ENCODE results near the gene DHRS12.

DHRS12 gene

GRCh38 chr13:51803422-51804294 lies at the start of gene DHRS12:
Gene DHRS12 (minus strand): TSS chr13:51804163. CDS start chr13:51799659, 4,504 bp downstream.
- peak; percentile 86 for DNase-seq

- DNase-seq = peak; percentile 55
These were observed 45.5 kb upstream of the DHRS12 start for GRCh38 chr13:51849145-51850101.

GRCh38 chr13:51848674-51849073 lies 44.7 kb upstream of the DHRS12 start:
- peak; percentile 62 for DNase-seq

GRCh38 chr13:51846756-51847155 lies 42.8 kb upstream of the DHRS12 start:
- DNase-seq = no peak

- DNase-seq = no peak
These were observed 41.8 kb upstream of the DHRS12 start for GRCh38 chr13:51845574-51846318.

GRCh38 chr13:51844862-51845573 lies 41.1 kb upstream of the DHRS12 start, which contains the start of gene TMEM272:
Gene TMEM272 (minus strand): TSS chr13:51845177. CDS start chr13:51838530, 6,647 bp downstream.
- DNase-seq = peak; percentile 43

- DNase-seq = no peak
These were observed 39.6 kb upstream of the DHRS12 start for GRCh38 chr13:51843529-51843928.

GRCh38 chr13:51841732-51842131 lies 37.8 kb upstream of the DHRS12 start:
- no peak for DNase-seq

- DNase-seq = no peak
These were observed 37.0 kb upstream of the DHRS12 start for GRCh38 chr13:51840917-51841316.

- DNase-seq = no peak
These were observed 36.0 kb upstream of the DHRS12 start for GRCh38 chr13:51839711-51840540.

GRCh38 chr13:51838240-51838846 lies 34.4 kb upstream of the DHRS12 start:
- DNase-seq = peak; percentile 58

- no peak for DNase-seq
These were observed 33.1 kb upstream of the DHRS12 start for GRCh38 chr13:51837016-51837415.

GRCh38 chr13:51834581-51835171 lies 30.7 kb upstream of the DHRS12 start:
- DNase-seq = no peak

- DNase-seq = no peak
These were observed 30.0 kb upstream of the DHRS12 start for GRCh38 chr13:51833980-51834379.

- DNase-seq = no peak
These were observed 28.6 kb upstream of the DHRS12 start for GRCh38 chr13:51832471-51833152.

GRCh38 chr13:51831519-51831918 lies 27.6 kb upstream of the DHRS12 start:
- DNase-seq = no peak

- no peak for DNase-seq
These were observed 25.6 kb upstream of the DHRS12 start for GRCh38 chr13:51829568-51829899.

GRCh38 chr13:51828730-51829567 lies 25.0 kb upstream of the DHRS12 start:
- DNase-seq = no peak

GRCh38 chr13:51827254-51827653 lies 23.3 kb upstream of the DHRS12 start:
- DNase-seq = no peak

Data from fibroblast of skin of right biceps (primary cell).